ENCODE data around the gene ZNF846.

ZNF846 gene

DNA sequence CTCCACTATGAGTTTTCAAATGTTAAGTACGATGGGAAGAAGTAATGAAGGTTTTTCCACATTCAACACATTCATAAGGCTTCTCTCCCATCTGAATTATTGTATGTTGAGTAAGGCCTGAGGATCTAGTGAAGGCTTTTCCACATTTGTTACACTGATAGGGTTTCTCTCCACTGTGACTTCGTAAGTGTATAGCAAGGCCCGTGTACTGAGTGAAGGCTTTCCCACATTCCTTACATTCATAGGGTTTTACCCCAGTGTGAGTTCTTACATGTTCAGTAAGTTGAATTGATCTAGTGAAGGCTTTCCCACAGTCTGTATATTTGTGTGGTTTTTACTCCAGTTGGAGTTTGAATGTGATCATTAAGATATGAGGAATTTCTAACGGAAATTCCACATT lies 44.4 kb downstream of the ZNF846 start:
- TF ChIP-seq, protein P1, sequence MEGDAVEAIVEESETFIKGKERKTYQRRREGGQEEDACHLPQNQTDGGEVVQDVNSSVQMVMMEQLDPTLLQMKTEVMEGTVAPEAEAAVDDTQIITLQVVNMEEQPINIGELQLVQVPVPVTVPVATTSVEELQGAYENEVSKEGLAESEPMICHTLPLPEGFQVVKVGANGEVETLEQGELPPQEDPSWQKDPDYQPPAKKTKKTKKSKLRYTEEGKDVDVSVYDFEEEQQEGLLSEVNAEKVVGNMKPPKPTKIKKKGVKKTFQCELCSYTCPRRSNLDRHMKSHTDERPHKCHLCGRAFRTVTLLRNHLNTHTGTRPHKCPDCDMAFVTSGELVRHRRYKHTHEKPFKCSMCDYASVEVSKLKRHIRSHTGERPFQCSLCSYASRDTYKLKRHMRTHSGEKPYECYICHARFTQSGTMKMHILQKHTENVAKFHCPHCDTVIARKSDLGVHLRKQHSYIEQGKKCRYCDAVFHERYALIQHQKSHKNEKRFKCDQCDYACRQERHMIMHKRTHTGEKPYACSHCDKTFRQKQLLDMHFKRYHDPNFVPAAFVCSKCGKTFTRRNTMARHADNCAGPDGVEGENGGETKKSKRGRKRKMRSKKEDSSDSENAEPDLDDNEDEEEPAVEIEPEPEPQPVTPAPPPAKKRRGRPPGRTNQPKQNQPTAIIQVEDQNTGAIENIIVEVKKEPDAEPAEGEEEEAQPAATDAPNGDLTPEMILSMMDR (conservative IDR thresholded peaks at IDR 0.05): no peak
- no peak overlapping the region for H3K27ac ChIP-seq

DNA sequence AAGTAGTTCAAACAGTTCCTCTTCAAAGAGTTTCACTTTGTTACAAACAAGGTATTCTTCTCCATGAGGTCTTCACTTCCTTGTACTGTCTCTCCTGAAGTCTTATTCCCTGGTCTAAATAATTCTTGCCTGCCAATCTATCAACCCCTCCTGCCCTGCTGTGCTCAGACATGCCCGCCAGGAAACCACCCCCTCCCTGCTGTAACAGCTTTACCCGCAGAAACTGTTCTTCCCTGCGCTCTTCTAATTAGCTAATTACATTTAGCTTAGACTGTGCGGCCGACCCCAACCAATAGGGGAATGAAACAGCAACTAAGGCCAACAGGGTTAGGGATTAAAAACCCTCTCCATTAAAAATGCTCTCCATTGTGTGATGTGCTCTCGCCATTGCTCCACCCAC lies 46.7 kb downstream of the ZNF846 start:
- TF ChIP-seq, protein P1 (conservative IDR thresholded peaks at IDR 0.05): no peak
- TF ChIP-seq ZFX (IDR thresholded peaks at IDR 0.05): no peak
- no peak overlapping the region for H3K27ac ChIP-seq

DNA sequence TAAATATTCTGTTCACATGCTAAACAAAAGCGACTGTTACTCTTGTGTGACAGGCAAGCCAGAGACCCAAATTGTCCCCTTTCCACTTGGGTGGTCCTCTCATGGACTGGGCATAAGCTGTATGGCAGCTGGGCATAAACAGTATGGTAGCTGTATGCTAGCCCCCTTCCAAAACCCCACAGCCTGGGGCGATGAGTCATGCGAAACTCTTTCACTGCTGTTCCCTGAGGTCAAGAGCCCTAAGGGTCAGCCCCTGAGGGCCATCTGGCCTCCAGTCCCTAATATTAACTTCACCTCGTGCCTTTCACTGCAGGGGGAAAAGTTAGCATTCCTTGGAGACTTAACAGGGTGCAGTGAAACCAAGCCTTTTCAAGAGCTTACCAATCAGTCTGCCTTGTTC lies 48.0 kb downstream of the ZNF846 start:
- no peak overlapping the region for H3K27ac ChIP-seq
- TF ChIP-seq ZFX (IDR thresholded peaks at IDR 0.05): no peak
- TF ChIP-seq, protein P1 (conservative IDR thresholded peaks at IDR 0.05): no peak

DNA sequence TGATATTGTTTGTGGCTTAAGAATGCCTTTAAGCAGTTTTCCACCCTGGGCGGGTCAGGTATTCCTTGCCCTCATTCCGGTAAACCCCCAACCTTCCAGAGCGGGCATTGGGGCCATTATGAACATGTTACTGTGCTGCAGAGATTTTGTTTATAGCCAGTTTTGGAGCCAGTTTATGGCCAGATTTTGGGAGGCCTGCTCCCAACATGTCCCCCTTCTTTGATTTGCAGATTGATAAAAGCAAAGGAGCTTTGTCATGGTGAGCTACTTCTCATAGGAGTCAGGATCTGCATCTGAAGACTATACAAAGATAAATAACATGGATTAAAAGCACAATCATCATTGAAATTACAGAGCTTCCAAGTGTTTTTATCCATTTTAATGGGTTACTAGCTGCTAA lies 56.7 kb downstream of the ZNF846 start:
- H3K27ac ChIP-seq: no peak overlapping the region
- no peak for TF ChIP-seq ZFX (IDR thresholded peaks at IDR 0.05)
- TF ChIP-seq, protein P1 (conservative IDR thresholded peaks at IDR 0.05): no peak

DNA sequence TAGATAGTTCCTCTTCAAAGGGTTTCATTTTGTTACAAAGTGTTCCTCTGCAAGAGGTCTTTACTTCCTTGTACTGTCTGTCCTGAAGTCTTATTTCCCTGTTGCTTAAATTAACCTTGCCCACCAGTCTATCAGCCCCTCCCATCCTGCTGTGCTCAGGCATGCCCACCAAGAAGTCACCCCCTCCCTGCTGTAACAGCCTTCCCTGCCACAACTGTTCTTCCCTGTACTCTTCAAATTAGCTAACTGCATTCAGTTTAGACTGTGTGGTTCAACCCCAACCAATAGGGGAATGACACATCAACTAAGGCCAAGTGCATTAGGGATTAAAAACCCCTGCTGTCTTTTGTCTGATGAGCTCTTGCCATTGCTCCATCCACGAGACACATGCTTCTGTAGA lies 59.2 kb downstream of the ZNF846 start:
- no peak overlapping the region for H3K27ac ChIP-seq
- TF ChIP-seq ZFX (IDR thresholded peaks at IDR 0.05): no peak
- TF ChIP-seq, protein P1 (conservative IDR thresholded peaks at IDR 0.05): no peak

DNA sequence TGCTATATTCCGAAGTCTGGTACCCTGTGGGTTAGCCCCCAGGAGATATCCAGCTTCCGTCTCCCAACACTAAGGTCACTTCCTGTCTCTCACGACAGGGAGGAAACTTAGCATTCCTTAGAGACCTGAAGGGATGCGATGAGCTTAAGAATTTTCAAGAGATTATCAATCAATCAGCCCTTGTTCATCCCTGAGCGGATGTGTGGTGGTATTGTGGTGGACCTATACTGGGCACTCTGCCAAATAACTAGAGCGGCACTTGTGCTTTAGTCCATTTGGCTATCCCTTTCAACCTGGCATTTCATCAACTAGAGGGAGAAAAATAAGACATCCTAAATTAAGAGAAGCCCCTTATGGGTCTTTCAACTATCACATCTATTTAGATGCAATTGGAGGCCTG lies 62.7 kb downstream of the ZNF846 start:
- TF ChIP-seq, protein P1 (conservative IDR thresholded peaks at IDR 0.05): no peak
- no peak for TF ChIP-seq ZFX (IDR thresholded peaks at IDR 0.05)
- no peak overlapping the region for H3K27ac ChIP-seq

DNA sequence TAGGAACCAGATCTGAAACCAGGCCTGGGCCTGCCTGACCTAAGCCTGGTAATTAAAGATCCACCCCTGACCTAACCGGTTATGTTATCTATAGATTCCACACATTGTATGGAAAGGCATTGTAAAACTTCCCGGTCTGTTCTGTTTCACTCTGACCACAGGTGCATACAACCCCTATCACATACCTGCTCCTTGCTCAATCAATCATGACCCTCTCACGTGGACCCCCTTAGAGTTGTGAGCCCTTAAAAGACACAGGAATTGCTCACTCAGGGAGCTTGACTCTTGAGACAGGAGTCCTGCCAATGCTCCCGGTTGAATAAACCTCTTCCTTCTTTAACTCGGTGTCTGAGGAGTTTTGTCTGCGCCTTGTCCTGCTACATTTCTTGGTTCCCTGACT lies 66.4 kb downstream of the ZNF846 start:
- no peak overlapping the region; the same call in 1 of the 2 replicates for H3K27ac ChIP-seq
- no peak for TF ChIP-seq ZFX (IDR thresholded peaks at IDR 0.05)
- TF ChIP-seq, protein P1 (conservative IDR thresholded peaks at IDR 0.05): no peak
